Stimulated activated CD8-positive, alpha-beta memory T cell treated with anti-CD3 and anti-CD28 coated beads, Interleukin-7, amount 100 ng/mL, for 1 hour (primary cell): ENCODE results near the gene MARCHF9.

Experiments
- DNase-seq, 2 donors: peaks; one replicate each; pipeline ENCODE4 v3.0.0-alpha.2; 2020; ENCODE audit warnings: low read depth in 2 of 2

The MARCHF9 gene

DNA sequence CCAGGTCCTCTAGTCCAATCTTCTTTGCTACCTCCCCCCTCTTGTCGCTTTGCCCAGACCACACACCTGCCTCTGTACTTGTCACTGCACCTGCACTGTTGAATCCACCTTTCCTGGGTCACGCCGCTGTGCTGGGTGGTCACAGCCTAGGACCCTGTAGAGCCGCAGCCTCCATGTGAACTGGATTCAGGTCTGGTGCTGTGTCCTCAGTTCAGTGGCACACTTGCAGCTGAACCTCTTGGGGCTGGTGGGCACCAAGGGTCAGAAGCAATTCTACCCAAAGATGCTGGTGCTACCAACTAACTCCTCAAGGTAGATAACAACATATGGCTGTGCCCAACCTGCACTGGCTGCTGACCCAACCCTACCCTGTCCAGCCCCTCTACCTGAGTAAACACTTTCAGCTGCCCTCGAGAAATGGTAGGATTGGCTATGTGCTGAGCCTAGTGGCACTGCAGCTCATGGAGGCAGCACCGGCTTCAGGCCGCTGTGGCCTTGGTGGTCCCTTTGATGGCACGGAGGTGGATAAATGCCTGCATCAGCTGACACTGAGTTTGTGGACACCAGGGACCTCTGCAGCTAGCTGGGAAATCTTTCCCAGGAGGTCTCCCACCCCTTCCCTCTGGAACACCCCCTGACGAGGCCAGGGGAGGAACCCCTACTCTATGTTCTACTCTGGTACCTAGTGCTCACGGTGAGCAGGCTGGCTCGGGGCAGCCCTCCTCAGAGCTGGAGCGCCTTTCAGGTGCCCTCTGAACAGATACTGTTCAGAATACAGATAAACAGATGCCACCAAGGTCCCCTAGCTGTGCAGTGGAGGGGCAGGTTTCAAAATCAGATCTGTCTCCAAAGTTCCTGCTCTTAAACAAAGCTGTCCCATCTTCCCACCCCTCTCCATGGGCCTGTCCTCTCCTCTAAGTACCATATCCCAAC, 30.6 kb upstream of the MARCHF9 start:
- DNase-seq: no peak

DNA sequence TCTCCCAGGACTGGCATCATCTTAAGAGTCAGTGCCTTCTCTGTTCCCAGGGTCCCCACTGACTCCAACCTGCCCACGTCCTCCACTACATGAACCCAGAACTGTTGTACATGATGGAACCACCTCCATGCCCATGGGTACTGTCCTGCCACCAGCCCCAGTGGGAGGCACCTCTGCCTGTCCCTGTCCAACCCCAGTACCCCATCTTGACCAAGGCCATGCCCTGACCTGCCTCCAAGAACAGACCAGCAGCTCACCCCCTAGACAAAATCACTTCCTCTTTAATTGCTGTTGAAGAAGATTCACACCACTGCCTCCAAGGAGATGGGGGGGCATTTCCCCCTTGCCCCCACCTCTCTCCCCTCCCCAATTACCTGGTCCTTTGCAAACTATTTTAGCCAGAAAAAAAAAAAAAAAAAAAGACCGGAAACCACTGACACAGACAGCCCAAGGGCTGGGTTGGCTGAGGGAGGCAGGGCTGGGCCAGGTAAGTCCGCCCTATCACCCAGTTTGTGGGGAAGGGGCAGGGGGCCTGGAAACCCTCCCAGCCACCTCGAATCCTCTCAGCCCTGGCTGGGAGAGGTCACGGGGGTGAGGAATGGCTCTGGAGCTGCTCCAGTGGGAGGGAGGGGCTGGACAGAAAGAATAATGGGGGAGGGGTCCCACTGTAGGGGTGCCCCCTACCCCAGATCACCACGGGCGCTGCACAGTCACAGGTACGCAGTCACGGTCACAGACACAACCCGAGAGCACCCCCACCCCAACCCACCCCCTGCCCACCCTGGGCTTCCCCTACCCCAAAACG, 29.8 kb upstream of the MARCHF9 start:
- DNase-seq: no peak

DNA sequence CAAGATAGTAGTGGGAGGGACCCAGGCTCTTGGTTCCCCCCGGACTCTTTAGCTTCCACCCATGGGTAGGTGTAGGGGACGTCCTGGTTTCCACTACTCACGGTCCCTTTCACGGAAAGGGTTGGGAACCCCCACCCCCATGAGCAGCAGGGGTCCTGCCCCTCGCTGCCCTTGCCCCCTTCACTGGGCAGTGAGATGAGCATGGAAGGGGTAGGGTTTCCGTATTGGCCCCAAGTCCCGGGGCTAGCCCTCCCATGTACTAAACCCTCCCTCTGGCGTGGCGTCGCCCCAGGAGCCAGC, 29.1 kb upstream of the MARCHF9 start:
- DNase-seq: no peak

DNA sequence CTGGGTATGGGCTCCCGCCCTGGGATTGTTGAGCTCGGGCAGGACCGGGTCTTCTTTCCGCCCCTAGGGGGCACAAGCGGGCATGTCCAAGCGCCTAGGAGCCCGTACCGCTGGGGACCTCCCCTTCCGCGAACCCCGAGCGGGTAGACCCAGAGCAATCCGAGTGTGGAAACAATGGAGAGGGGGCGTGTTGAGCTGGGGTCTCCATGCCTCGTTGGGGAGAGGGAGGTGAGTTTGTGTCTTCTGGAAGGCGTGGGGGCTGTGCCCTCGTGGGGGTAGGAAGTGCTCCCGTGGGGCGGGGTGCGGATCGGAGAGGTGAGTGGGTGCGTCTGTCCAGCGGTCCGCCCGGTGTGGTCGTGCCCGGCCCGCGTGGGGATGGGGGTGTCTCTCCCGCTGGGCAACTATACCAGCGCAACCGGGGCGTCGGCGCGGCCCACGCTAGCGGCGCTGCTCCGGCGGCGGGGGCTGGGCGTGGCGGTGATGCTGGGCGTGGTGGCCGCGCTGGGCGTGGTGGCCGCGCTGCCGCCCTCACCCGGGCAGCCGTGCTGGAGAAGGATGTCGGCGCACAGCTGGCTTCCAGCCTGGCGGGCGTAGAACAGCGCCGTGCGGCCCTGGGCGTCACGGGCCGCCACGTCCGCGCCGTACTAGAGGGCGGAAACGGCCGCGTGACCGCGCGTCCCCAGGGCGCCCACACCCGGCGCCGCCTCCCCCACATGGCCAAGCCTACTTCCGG, 28.6 kb upstream of the MARCHF9 start:
- DNase-seq: no peak

DNA sequence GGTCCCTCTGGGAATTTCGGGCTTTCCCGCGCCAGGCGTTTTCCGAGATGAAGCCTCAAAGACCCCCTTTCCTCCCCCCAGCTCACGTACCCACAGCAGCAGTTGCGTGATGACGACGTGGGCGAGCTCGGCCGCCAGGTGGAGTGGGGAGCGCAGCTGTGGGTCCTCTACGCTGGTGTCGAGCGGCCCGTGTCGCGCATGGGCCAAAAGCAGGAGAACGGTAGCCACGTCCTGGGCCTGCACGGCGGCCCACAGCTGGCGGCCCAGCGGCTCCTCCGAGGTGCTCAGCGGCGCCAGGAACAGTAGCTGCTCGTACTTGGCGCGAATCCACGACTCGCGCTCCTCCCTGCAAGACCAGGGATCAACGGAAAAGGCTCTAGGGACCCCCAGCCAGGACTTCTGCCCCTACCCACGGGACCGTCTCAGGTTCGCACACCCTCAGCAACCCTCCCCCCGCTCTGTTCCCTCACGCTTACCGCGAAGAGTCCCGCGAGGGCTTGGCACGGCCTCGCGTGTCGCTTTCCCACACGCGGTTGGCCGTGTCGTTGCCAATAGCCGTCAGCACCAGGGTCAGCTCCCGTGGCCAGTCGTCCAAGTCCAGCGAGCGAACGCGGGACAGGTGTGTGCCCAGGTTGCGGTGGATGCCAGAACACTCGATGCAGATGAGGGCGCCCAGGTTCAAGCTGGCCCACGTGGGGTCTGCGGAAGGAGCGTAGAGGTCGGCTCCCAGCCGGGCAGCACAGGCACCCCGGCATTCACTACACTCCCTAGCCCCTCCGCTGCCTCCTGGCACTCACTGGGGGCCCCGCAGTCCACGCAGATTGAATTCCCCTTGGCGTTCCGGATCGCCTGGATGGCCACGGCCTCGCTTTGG, 27.8 kb upstream of the MARCHF9 start:
- DNase-seq: no peak

DNA sequence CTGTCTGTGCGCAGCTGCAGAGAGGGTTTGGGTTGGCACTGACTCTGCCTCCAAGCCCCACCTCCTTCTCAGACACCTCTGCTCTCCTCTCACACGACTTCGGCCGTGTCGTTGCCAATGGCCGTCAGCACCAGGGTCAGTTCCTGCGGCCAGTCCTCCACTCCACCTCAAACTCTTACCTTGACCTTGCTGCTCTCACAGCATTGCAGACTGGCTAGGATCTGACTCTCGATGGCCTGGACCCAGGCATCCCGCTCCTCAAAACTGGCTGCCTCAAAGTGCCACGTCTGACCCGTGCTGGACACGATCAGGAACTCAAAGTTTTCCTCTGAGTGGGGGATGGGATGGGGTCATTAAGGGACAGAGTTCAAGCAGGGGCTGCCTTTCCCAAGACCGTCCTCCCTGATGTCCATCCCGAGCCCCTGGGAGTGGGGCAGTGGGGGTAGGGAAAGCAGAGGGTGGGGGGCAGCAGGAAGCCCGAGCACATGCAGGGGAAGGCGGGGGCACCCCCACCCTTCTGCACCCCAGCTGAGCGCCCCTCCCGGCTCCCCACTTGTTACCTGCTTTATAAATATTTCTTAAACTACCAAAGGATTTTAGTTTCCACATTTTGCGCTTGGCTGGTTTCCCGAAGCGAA, 27.0 kb upstream of the MARCHF9 start:
- DNase-seq: no peak

DNA sequence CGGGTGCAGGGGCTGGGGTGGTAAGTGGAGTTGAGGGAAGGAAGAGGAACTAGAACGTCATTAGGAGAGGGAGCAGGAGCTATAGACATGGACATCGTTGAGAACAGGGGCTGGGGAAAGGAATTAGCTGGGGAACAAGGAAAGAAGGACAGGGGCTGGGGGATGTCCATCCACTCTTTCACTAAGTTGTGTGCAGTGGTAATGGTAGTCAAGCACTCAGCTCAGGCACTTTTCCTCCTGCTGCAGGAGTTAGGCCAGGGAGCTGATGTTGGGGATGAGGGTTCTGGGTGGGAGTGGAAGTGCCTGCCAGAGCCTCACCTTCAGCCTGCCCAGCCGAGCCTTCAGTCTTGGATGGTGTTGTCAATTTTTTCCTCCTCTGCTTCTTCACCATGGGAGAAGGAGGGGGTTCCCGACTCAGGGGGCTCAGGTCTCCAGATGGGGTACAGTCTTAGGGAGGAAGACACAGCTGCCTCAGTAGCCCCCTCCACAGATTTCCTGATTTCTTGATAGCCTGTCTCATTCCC, 25.5 kb upstream of the MARCHF9 start:
- DNase-seq: no peak

DNA sequence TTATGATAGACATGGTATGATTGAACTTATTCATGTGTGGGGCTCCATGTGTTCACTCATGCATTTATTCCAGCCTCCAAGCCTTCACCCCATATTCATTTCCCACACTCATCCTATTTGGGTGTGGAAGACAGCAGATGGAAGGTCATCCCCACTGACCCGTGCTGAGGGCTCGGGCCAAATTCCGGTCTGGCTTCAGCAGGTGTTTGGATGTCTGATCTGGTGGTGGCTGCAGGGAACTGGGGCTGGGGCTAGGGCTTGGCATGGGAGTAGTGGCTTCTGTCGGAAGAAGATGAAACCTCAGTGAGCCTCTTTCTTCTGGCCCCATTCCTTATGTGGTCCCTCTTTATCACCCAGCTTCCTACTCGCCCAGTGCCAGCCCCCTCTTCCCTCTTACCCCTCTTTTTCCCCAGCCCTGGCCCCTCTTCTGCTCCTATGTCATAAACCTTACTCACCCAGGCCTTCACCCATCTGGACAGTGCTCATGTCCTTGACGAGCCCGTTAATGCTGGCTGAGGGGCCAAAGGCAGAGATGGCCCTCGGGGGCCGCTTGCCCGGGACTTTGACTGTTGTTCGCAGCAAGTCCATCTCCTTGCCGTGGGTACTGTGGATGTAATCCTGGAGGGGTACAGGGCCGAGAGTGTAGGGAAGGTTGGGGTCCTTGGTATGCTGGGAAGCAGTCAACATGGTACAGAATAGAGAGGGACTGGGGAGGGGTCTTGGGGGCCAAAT, 24.4 kb upstream of the MARCHF9 start:
- DNase-seq: no peak

DNA sequence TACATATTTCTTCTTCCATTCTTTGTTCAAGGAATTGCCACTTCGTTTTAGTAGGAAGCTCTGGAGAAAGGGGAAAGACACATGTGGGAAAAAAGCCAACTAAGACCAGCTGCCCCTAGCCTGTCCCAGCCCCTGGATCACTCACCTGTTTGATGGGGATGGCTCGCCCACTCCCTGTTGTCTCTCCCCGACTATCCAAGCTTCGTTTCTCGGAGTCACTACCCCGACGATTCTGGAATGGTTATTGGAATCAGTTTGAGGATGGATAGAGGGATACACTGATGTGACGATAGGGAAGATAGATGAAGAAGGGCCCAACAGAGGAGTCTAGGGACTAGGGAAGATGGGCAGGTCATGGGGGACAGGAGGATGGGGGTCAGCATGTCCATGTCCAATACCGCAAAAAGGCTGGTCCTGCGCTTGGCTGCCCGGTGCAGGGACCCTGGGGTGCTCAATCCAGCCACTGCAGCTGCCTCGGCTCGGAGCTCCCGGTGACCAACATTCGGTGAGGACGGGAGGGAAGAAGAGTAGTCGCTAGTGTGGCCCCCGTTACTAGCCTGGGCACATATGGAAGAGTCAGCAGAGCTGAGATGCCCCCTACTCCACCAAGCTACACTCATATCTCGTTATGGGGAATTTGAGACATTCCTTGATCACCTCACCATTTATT, 23.4 kb upstream of the MARCHF9 start:
- no peak for DNase-seq

DNA sequence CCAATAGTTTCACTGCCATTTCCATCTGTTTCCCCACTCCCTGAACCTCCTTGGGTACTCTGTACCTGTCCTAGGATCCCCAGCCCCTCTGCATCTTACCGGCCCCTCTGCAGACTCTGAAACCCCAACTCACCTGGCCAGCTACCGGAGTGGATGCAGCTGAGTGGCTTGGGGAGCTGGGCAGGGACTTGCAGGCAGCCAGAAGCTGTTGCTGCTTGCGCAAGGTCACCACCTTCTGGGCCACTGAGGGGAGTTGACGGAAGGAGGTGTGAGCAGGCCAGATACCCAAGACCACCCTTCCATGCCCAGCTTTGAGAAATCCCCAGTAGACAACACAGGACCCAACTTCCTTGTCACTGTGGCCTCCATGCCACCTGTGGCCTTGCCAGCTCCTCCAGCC, 22.6 kb upstream of the MARCHF9 start:
- DNase-seq: no peak

DNA sequence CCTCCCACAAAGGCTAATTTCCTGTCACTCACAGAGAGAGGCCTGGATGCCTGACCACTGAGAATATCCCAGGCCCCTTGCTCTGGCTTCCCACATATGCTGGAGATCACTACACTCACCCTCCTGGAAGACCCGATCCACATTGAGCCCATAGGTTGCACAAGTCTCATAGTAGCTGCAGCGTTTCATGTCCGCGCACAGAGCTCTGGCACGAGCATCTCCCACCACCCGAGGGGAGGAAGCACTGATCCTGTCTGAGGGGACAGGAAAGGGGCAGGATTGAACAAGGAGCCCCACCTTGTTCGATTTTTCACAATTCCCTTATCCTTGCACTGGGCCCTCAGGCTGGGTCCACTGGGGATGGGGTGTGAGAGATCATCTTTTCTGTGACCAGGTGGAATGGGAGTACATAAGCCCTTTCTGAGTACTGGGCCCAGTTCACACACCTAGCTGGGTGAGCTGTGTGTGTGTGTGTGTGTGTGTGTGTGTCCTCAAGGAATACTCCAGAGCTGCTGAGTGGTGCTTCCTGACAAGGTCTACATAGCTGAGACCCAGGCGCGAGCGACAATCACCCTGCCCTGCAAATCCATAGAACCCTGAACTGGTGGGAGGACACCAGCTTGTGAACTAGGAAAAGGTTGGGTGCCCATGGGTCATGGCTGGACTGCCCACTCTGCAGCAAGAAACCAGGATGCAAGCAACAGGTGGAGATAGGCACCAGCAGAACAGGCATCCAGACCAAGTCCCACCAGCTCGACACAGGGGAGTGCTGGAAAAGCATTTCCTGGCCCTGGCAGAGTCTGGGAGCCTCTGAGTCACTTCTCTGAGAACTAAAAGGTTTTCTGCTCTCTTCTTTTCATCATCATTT, 21.9 kb upstream of the MARCHF9 start:
- DNase-seq: no peak

DNA sequence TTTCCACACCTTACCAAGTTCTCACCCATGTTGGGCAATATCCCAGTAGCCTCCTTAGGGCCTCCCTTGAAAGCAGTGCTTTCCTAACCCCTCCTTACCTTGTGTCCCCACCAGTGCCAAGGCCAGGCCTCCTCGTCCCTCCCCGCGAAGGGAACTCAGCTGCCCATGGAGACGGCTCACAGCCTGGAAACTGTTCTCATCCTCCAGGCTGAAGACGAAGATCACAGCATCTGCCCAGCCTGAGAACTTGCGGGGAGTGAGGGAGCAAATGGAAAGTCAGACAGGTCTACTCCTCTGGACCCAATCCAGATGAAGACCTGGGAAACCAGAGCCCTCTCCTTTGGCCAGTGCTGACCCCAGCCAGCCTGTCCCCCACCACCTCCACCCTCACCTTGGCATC, 21.0 kb upstream of the MARCHF9 start:
- no peak for DNase-seq

DNA sequence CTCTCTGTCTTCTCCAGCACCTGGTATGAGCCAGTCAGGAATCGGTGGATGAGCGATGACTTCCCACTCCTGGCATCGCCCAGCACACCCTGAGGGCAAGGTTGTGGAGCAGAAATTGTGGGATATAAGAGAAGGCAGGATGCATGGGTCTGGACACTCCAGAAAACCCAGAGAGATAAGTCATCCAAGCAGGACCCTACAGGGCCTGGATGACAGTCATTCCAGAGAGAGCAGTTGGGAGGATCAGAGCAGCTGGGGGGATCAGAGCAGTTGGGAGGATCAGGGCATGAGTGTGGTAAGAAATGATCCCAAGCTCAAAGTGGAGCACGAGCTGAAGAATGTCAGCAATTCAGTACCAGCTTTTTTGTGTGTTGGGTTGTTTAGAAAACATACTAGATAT, 20.3 kb upstream of the MARCHF9 start:
- no peak for DNase-seq

DNA sequence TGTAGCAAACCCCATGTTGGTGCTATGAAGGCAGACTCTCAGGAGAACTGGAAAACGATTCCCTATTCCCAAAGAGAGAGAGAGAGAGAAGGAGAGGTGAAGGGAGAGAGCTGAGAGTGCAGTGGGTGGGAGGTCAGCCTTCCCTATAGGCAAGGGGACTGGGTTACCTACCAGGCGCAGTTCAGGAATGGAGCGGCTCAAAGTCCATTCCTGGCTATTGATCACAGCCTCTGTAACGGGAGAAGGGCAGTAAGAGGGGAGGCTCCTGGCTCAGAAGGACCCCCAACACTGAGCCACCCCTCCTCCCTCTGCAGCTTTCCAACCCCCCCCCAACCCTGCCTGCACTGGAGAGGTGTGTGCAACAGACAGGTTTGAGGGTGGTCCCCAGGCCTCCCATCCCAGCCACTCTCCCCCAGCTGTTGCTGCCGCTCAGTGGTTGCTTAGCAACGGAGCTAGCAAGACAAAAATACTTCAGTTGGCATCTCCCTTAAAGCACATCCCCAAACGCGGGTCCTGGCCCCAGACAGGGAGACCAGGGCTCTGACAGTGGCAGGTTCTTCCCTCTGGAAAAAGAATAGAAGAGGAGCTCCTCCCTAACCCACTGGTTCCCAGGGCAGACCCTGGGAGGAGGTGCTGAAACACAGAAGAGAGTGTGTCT, 19.6 kb upstream of the MARCHF9 start:
- no peak for DNase-seq

DNA sequence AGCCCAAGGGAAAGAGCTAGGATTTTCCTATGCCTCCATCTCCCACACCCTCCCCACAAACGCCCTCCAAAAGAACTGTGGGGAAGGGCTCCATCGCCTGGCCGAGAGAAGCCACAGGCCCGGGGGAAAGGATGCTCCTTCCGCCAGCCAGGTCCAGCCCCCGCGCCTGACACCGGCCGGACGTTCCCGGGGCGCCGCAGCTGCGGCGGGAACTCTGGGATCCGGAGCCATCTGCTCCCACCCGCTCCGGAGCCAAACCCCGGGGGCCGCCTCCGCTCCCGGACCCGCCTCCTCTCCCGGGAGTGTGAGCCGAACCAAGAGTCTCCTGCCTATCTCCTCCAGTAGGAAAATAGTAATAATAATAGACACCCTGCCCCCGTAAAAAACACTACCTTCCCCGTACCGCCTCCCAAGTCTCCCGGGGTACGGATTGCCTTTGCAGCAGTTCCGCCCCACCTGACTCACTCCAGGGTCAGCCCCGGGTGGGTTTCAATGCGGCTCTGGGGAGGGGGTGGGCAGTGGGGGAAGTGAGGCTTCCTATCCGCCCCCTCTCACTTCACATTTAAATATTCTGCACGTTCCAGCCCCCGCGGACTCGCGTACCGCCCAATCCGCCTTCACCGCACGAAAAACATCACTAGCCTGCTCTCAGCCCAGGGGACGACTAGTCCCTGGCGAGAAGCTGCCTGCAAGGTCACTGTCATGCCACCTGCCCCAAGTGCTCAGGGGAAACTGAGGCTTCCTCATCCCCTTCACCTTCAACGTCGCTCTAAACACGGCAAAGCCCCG, 18.8 kb upstream of the MARCHF9 start:
- DNase-seq: no peak

DNA sequence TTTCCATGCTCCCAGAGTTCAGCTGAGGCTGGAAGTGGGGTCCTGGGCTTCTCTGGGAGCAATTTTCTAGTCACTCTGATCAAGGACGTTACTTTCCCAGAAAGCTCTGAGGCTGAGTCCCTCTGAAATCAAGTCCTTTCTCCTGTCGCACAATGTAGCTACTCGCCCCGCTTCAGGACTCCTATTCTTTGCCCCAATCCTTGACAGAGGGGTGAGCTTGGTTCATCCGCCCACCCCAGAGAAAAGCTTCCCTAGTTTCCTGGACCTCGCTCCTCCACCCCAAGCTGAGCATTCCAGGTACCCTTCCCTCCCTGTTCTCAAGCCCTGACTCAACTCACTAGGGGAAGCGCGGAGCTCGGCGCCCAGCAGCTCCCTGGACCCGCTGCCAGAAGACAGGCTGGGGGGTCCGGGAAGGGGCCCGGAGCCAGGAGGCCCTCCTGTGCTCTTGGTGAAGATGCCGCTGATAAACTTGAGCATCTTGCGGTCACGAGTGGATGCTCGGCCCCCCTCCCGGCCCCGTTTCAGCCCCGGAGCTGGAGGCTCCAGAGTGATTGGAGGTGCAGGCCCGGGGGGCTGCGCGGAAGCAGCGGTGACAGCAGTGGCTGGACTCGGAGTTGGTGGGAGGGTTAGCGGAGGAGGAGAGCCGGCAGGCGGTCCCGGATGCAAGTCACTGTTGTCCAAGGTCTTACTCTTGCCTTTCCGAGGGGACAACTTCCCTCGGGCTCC, 18.0 kb upstream of the MARCHF9 start:
- DNase-seq: no peak
